GM12872 (cell line): ENCODE data around the gene MROH7.

Experiments
- CTCF ChIP-seq: IDR thresholded peaks from 3 replicates; pipeline ENCODE4 v1.5.1; 2011; ENCODE audit warnings: low read depth, mild to moderate bottlenecking, low read length, moderate library complexity; ENCODE audit not compliant: insufficient read depth

The MROH7 gene

GRCh38 chr1:54715493-54716298 lies 74.1 kb downstream of the MROH7 start, which contains the start of gene TTC4:
TSS of gene TTC4 (plus strand) at chr1:54715861. CDS start at chr1:54715909, 48 bp downstream.
- TF ChIP-seq CTCF, result no peak

GRCh38 chr1:54716299-54717047 lies 74.9 kb downstream of the MROH7 start:
- no peak for TF ChIP-seq CTCF

- no peak for TF ChIP-seq CTCF
Observed at GRCh38 chr1:54721719-54722118, 80.1 kb downstream of the MROH7 start.

GRCh38 chr1:54723985-54724384 lies 82.4 kb downstream of the MROH7 start:
- TF ChIP-seq CTCF, result no peak

GRCh38 chr1:54724771-54725170 lies 83.2 kb downstream of the MROH7 start:
- no peak for TF ChIP-seq CTCF

GRCh38 chr1:54728027-54728426 lies 86.4 kb downstream of the MROH7 start:
- TF ChIP-seq CTCF, result no peak

- TF ChIP-seq CTCF, result no peak
Observed at GRCh38 chr1:54736685-54737084, 95.1 kb downstream of the MROH7 start.
